Mesenchymal stem cell (in vitro differentiated cells and primary cell): ENCODE measurements around the gene LDB2.

ENCODE experiments used
- DNase-seq: peaks from one replicate; pipeline ENCODE4 v3.0.0-alpha.2; 2013
- H2AFZ ChIP-seq: one replicate; pipeline ENCODE4 v1.6.1; 2013; ENCODE audit warnings: low read depth, mild to moderate bottlenecking, control low read depth, inconsistent platforms, low read length, moderate library complexity
- H2AK5ac ChIP-seq: 2 replicates; pipeline ENCODE4 v1.6.1; 2013; ENCODE audit warnings: low read length, moderate library complexity, mild to moderate bottlenecking, inconsistent platforms; ENCODE audit not compliant: severe bottlenecking
- H2BK120ac ChIP-seq: one replicate; pipeline ENCODE4 v1.6.1; 2013; ENCODE audit warnings: low read depth, mild to moderate bottlenecking, inconsistent platforms, low read length, moderate library complexity
- H2BK12ac ChIP-seq, 2 experiments: one replicate each; pipeline ENCODE4 v1.6.1; 2013; ENCODE audit warnings: inconsistent platforms in 2 of 2, low read length in 2 of 2, mild to moderate bottlenecking in 2 of 2, moderate library complexity in 2 of 2, control low read depth in 1 of 2
- H2BK15ac ChIP-seq: one replicate; pipeline ENCODE4 v1.6.1; 2013; ENCODE audit warnings: mild to moderate bottlenecking, low read depth, inconsistent platforms; ENCODE audit not compliant: poor library complexity, severe bottlenecking
- H2BK5ac ChIP-seq: 2 replicates; pipeline ENCODE4 v1.6.1; 2013; ENCODE audit warnings: low read depth, mild to moderate bottlenecking, low read length, control low read depth, inconsistent platforms; ENCODE audit not compliant: poor library complexity, severe bottlenecking
- H3K14ac ChIP-seq, 2 experiments: one replicate each; pipeline ENCODE4 v1.6.1; 2013; ENCODE audit warnings: inconsistent platforms in 2 of 2, low read length in 2 of 2, control low read depth in 1 of 2, mild to moderate bottlenecking in 1 of 2, moderate library complexity in 1 of 2
- H3K18ac ChIP-seq, 2 experiments: one replicate each; pipeline ENCODE4 v1.6.1; 2013; ENCODE audit warnings: inconsistent platforms in 2 of 2, low read length in 2 of 2, control low read depth in 1 of 2, low read depth in 1 of 2, mild to moderate bottlenecking in 1 of 2
- H3K23ac ChIP-seq, 2 experiments: one replicate each; pipeline ENCODE4 v1.6.1; 2013; ENCODE audit warnings: inconsistent platforms in 2 of 2, low read length in 2 of 2, mild to moderate bottlenecking in 2 of 2, moderate library complexity in 2 of 2, control low read depth in 1 of 2
- H3K27ac ChIP-seq: 2 replicates; pipeline ENCODE4 v1.5.1; 2013; ENCODE audit warnings: mild to moderate bottlenecking, moderate library complexity, low read length, control low read depth, inconsistent platforms; ENCODE audit not compliant: poor library complexity, severe bottlenecking
- H3K27me3 ChIP-seq, 2 experiments: 2 replicates each; pipeline versions ENCODE4 v1.6.1 to v1.7.0; 2013; ENCODE audit warnings: low read length in 2 of 2, mild to moderate bottlenecking in 2 of 2, moderate library complexity in 2 of 2, control low read depth in 1 of 2, inconsistent platforms in 1 of 2; ENCODE audit not compliant: control insufficient read depth in 1 of 2, insufficient read depth in 1 of 2
- H3K36me3 ChIP-seq, 2 experiments: 2 replicates each; pipeline versions ENCODE4 v1.6.1 to v1.7.0; 2013; ENCODE audit warnings: low read length in 2 of 2, control low read depth in 1 of 2, inconsistent platforms in 1 of 2, low read depth in 1 of 2, mild to moderate bottlenecking in 1 of 2; ENCODE audit not compliant: insufficient read depth in 2 of 2, control insufficient read depth in 1 of 2
- H3K4ac ChIP-seq, 2 experiments: one replicate each; pipeline ENCODE4 v1.6.1; 2013; ENCODE audit warnings: inconsistent platforms in 2 of 2, low read length in 2 of 2, mild to moderate bottlenecking in 2 of 2, moderate library complexity in 2 of 2, control low read depth in 1 of 2, low read depth in 1 of 2
- H3K4me1 ChIP-seq: 2 replicates; pipeline ENCODE4 v1.6.1; 2013; ENCODE audit warnings: low read depth, low read length, control low read depth; ENCODE audit not compliant: control insufficient read depth, insufficient read depth
- H3K4me2 ChIP-seq: 2 replicates; pipeline ENCODE4 v1.6.1; 2013; ENCODE audit warnings: low read length, mild to moderate bottlenecking, inconsistent platforms; ENCODE audit not compliant: poor library complexity, severe bottlenecking
- H3K4me3 ChIP-seq, 2 experiments: 2 replicates each; pipeline versions ENCODE4 v1.5.1 to v1.7.0; 2013; ENCODE audit warnings: low read length in 2 of 2, mild to moderate bottlenecking in 2 of 2, control low read depth in 1 of 2, low read depth in 1 of 2; ENCODE audit not compliant: insufficient read depth in 1 of 2
- H3K79me1 ChIP-seq: replicated peaks from 2 replicates; pipeline ENCODE4 v1.6.1; 2013; ENCODE audit warnings: mild to moderate bottlenecking, control low read depth, low read length, inconsistent platforms; ENCODE audit not compliant: poor library complexity, severe bottlenecking
- H3K9ac ChIP-seq: 2 replicates; pipeline ENCODE4 v1.7.0; 2013; ENCODE audit warnings: mild to moderate bottlenecking, low read length, moderate library complexity
- H3K9me3 ChIP-seq: 2 replicates; pipeline ENCODE4 v1.7.0; 2013; ENCODE audit warnings: mild to moderate bottlenecking, low read length; ENCODE audit not compliant: control insufficient read depth
- H4K8ac ChIP-seq: one replicate; pipeline ENCODE4 v1.6.1; 2013; ENCODE audit warnings: inconsistent platforms, mild to moderate bottlenecking, low read length, moderate library complexity
- H4K91ac ChIP-seq: one replicate; pipeline ENCODE4 v1.6.1; 2013; ENCODE audit warnings: mild to moderate bottlenecking, low read length, inconsistent platforms
- WGBS: methylation state at CpG from one replicate; pipeline ENCODE4 v1.1.7; 2013; ENCODE audit warnings: mixed read lengths; 5-methylcytosine and 5-hydroxymethylcytosine counted together

LDB2 gene

GRCh38 chr4:16537926-16538325, 360.5 kb downstream of the LDB2 start:
- Histone ChIP-seq H2BK120ac (no peak overlapping the region), H3K4me1 (no peaks in the 10 kb centered on the region), H3K27me3 (no peaks in the 10 kb centered on the region), H4K91ac (no peak overlapping the region), H3K9ac (no peak overlapping the region), H4K8ac (no peak overlapping the region), H2AK5ac (no peak overlapping the region), H3K27ac (no peak overlapping the region), H3K4me2 (no peak overlapping the region), H3K36me3 (peaks cover 0 to 15% of the 10 kb centered on the region in 2 experiments), H2BK12ac (no peak overlapping the region), H3K14ac (no peak overlapping the region), H3K4ac (no peak overlapping the region), H2AFZ (no peak overlapping the region), H3K23ac (no peak overlapping the region), H3K79me1 (no peaks in the 10 kb centered on the region), H3K4me3 (no peak overlapping the region), H3K18ac (no peak overlapping the region), H2BK15ac (no peak overlapping the region), H2BK5ac (no peak overlapping the region), H3K9me3 (no peaks in the 10 kb centered on the region)
- no peak for DNase-seq
- whole genome bisulfite sequencing, result 100% methylated on average over 1 of the region's 1 CpG

- Histone ChIP-seq H2BK120ac (no peak overlapping the region), H3K4me3 (peak overlapping the region in 1 of 2 experiments; percentile 11), H3K79me1 (no peaks in the 10 kb centered on the region), H3K9me3 (no peaks in the 10 kb centered on the region), H3K18ac (no peak overlapping the region), H3K23ac (no peak overlapping the region), H2BK12ac (no peak overlapping the region), H3K14ac (no peak overlapping the region), H3K27me3 (no peaks in the 10 kb centered on the region), H4K8ac (no peak overlapping the region), H4K91ac (no peak overlapping the region), H2BK15ac (no peak overlapping the region), H3K4me1 (no peaks in the 10 kb centered on the region), H3K4me2 (no peak overlapping the region), H3K27ac (no peak overlapping the region), H2BK5ac (no peak overlapping the region), H2AFZ (no peak overlapping the region), H3K36me3 (peaks cover 0 to 10% of the 10 kb centered on the region in 2 experiments), H3K4ac (no peak overlapping the region), H3K9ac (peak overlapping the region; percentile 21), H2AK5ac (no peak overlapping the region)
- WGBS, result 82% methylated on average over 4 of the region's 6 CpGs
- DNase-seq, result peak; percentile 65
Observed at GRCh38 chr4:16532240-16532970, 366.0 kb downstream of the LDB2 start.

- no peak overlapping the region for H4K8ac ChIP-seq
- H2AFZ ChIP-seq, result no peak overlapping the region
- H3K4ac ChIP-seq, result no peak overlapping the region
- H3K23ac ChIP-seq, result no peak overlapping the region
- H2AK5ac ChIP-seq, result no peak overlapping the region
- no peak overlapping the region for H4K91ac ChIP-seq
- no peak overlapping the region for H3K14ac ChIP-seq
- H3K4me3 ChIP-seq, result no peak overlapping the region
- no peak overlapping the region for H3K27ac ChIP-seq
- H2BK15ac ChIP-seq, result no peak overlapping the region
- no peak overlapping the region for H3K9ac ChIP-seq
- H2BK120ac ChIP-seq, result no peak overlapping the region
- no peaks in the 10 kb centered on the region for H3K27me3 ChIP-seq
- H3K36me3 ChIP-seq, result peaks cover 0 to 5% of the 10 kb centered on the region in 2 experiments
- no peak overlapping the region for H3K18ac ChIP-seq
- WGBS, result 80% methylated on average over 3 of the region's 3 CpGs
- H3K4me2 ChIP-seq, result no peak overlapping the region
- no peaks in the 10 kb centered on the region for H3K4me1 ChIP-seq
- no peaks in the 10 kb centered on the region for H3K9me3 ChIP-seq
- peak; percentile 27 for DNase-seq
- no peak overlapping the region for H2BK12ac ChIP-seq
- H2BK5ac ChIP-seq, result no peak overlapping the region
- H3K79me1 ChIP-seq, result no peaks in the 10 kb centered on the region
Observed at GRCh38 chr4:16530688-16531635, 367.5 kb downstream of the LDB2 start.

- no peak overlapping the region for H3K14ac ChIP-seq
- H2AK5ac ChIP-seq, result no peak overlapping the region
- H3K4me3 ChIP-seq, result no peak overlapping the region
- peak; percentile 15 for DNase-seq
- no peak overlapping the region for H3K4ac ChIP-seq
- no peak overlapping the region for H2BK5ac ChIP-seq
- no peaks in the 10 kb centered on the region for H3K9me3 ChIP-seq
- peaks cover 0 to 4% of the 10 kb centered on the region in 2 experiments for H3K36me3 ChIP-seq
- no peak overlapping the region for H3K9ac ChIP-seq
- H3K23ac ChIP-seq, result no peak overlapping the region
- no peaks in the 10 kb centered on the region for H3K79me1 ChIP-seq
- H2AFZ ChIP-seq, result no peak overlapping the region
- no peak overlapping the region for H3K27ac ChIP-seq
- no peak overlapping the region for H2BK120ac ChIP-seq
- no peak overlapping the region for H2BK15ac ChIP-seq
- H4K8ac ChIP-seq, result no peak overlapping the region
- H4K91ac ChIP-seq, result no peak overlapping the region
- no peak overlapping the region for H3K18ac ChIP-seq
- WGBS, result 81% methylated on average over 3 of the region's 5 CpGs
- no peaks in the 10 kb centered on the region for H3K27me3 ChIP-seq
- H2BK12ac ChIP-seq, result no peak overlapping the region
- H3K4me1 ChIP-seq, result no peaks in the 10 kb centered on the region
- no peak overlapping the region for H3K4me2 ChIP-seq
Observed at GRCh38 chr4:16524911-16525554, 373.4 kb downstream of the LDB2 start.
